ENCODE results near the gene RPL27. TPM values are rescaled to one million over a fixed set of nuclear protein-coding genes. Genes with fewer than 3 reads are reported as not detected.

The RPL27 gene
- total and polyA plus RNA-seq, 2 of the 8 experiments (the other 6 are each of a cell fraction or from before 2014, with no cell fraction given): 1,415 to 3,779 TPM

DNA sequence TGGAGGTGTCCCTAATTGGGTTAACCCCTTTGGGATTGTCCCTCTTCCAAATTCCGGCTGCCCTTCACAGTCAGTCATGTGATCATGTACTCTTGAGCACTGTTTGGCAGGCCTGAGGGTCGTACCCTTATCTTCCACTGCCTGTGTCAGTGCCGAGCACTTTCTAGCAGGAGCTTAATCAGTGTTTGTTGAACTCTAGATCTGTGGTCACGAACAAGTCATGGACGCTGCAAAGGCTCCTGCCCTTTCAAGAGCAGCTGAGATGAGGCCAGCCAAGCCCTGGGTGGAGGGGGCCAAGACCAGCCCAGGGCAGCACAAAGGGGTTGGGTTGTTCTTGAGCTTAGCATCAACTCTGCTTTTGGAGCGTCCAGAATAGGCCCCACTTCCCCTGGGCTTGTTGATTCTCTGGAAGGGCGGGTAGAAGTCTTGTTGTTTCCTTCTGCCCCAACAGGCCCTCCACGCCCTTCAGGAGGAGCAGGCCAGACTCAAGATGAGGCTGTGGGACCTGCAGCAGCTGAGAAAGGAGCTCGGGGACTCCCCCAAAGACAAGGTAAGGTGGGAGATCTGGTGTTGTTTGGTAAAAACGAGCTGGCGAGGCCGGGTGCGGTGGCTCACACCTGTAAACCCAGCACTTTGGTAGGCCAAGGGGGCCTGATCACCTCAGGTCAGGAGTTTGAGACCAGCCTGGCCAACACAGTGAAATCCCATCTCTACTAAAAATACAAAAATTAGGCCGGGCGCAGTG is 13.7 kb downstream of the RPL27 start (continued):
- no peak for TF ChIP-seq CREB1 (IDR thresholded peaks at IDR 0.05)
- TF ChIP-seq, protein P1, sequence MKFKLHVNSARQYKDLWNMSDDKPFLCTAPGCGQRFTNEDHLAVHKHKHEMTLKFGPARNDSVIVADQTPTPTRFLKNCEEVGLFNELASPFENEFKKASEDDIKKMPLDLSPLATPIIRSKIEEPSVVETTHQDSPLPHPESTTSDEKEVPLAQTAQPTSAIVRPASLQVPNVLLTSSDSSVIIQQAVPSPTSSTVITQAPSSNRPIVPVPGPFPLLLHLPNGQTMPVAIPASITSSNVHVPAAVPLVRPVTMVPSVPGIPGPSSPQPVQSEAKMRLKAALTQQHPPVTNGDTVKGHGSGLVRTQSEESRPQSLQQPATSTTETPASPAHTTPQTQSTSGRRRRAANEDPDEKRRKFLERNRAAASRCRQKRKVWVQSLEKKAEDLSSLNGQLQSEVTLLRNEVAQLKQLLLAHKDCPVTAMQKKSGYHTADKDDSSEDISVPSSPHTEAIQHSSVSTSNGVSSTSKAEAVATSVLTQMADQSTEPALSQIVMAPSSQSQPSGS (IDR thresholded peaks at IDR 0.05; ENCODE audit: low read length): no peak
- no peak for TF ChIP-seq SP1 (IDR thresholded peaks at IDR 0.05; ENCODE audit: low read depth, low read length)
- TF ChIP-seq JUN (IDR thresholded peaks at IDR 0.05; ENCODE audit: low read depth, low read length): no peak
- TF ChIP-seq SP4 (IDR thresholded peaks at IDR 0.05; ENCODE audit: low read length): no peak
- TF ChIP-seq TBP (IDR thresholded peaks at IDR 0.05; ENCODE audit: low read depth, low read length): no peak
- TF ChIP-seq YY1 (IDR thresholded peaks at IDR 0.05; ENCODE audit: low read depth, low read length): no peak
- TF ChIP-seq MAFK (IDR thresholded peaks at IDR 0.05; ENCODE audit: low read depth, low read length): no peak
- TF ChIP-seq BACH1 (IDR thresholded peaks at IDR 0.05; ENCODE audit: low read length): no peak

Data from H1 (cell line).